ENCODE data around the gene OR5F1. TPM values are rescaled to one million over a fixed set of nuclear protein-coding genes. Genes with fewer than 3 reads are reported as not detected.

The OR5F1 gene
- total RNA-seq, 1 donor from 2014 or later, result not detected

GRCh38 chr11:55969845-55970244 is 24.6 kb downstream of the OR5F1 start, which contains the start of gene OR10AG1:
TSS of gene OR10AG1 (minus strand) at chr11:55969945. CDS start at chr11:55969907, 38 bp downstream.
- H3K4me1 Mint-ChIP-seq, result no peaks in the 10 kb centered on the region
- no peak within 1 kb of the TSS for H3K4me3 Mint-ChIP-seq
- peaks cover 3% of the 10 kb centered on the region for H3K9me3 Mint-ChIP-seq
- no peaks in the 10 kb centered on the region for H3K27me3 Mint-ChIP-seq (ENCODE audit: low read depth)
- no peaks in the 10 kb centered on the region for H3K36me3 Mint-ChIP-seq (ENCODE audit: low read depth)
- H3K27ac Mint-ChIP-seq (ENCODE audit: unreplicated experiment), result no peak within 1 kb of the TSS
- no peak for TF ChIP-seq CTCF (conservative IDR thresholded peaks at IDR 0.05)
- no peak for DNase-seq (ENCODE audit: low read depth, low spot score)

- Mint-ChIP-seq H3K4me3 (no peak overlapping the region), H3K36me3 (ENCODE audit: low read depth) (no peaks in the 10 kb centered on the region), H3K27ac (ENCODE audit: unreplicated experiment) (no peak overlapping the region), H3K4me1 (no peaks in the 10 kb centered on the region), H3K9me3 (peaks cover 3% of the 10 kb centered on the region), H3K27me3 (ENCODE audit: low read depth) (no peaks in the 10 kb centered on the region)
- no peak for TF ChIP-seq CTCF (conservative IDR thresholded peaks at IDR 0.05)
- DNase-seq (ENCODE audit: low read depth, low spot score), result no peak
Observed at GRCh38 chr11:55967914-55968313, 26.5 kb downstream of the OR5F1 start.

GRCh38 chr11:55966391-55966790 is 28.0 kb downstream of the OR5F1 start:
- no peak for DNase-seq (ENCODE audit: low read depth, low spot score)
- Mint-ChIP-seq H3K27ac (ENCODE audit: unreplicated experiment) (no peak overlapping the region), H3K4me3 (no peak overlapping the region), H3K4me1 (no peaks in the 10 kb centered on the region), H3K9me3 (no peaks in the 10 kb centered on the region), H3K27me3 (ENCODE audit: low read depth) (no peaks in the 10 kb centered on the region), H3K36me3 (ENCODE audit: low read depth) (no peaks in the 10 kb centered on the region)
- TF ChIP-seq CTCF (conservative IDR thresholded peaks at IDR 0.05), result no peak

- no peaks in the 10 kb centered on the region for H3K36me3 Mint-ChIP-seq (ENCODE audit: low read depth)
- no peak overlapping the region for H3K4me3 Mint-ChIP-seq
- H3K27me3 Mint-ChIP-seq (ENCODE audit: low read depth), result no peaks in the 10 kb centered on the region
- no peaks in the 10 kb centered on the region for H3K4me1 Mint-ChIP-seq
- DNase-seq (ENCODE audit: low read depth, low spot score), result no peak
- TF ChIP-seq CTCF (conservative IDR thresholded peaks at IDR 0.05), result no peak
- H3K9me3 Mint-ChIP-seq, result peaks cover 3% of the 10 kb centered on the region
- H3K27ac Mint-ChIP-seq (ENCODE audit: unreplicated experiment), result no peak overlapping the region
Observed at GRCh38 chr11:55956521-55956920, 37.9 kb downstream of the OR5F1 start.

- DNase-seq (ENCODE audit: low read depth, low spot score), result no peak
- Mint-ChIP-seq H3K27me3 (ENCODE audit: low read depth) (no peaks in the 10 kb centered on the region), H3K4me1 (no peaks in the 10 kb centered on the region), H3K36me3 (ENCODE audit: low read depth) (no peaks in the 10 kb centered on the region), H3K27ac (ENCODE audit: unreplicated experiment) (no peak overlapping the region), H3K9me3 (peaks cover 2% of the 10 kb centered on the region), H3K4me3 (no peak overlapping the region)
- no peak for TF ChIP-seq CTCF (conservative IDR thresholded peaks at IDR 0.05)
Observed at GRCh38 chr11:55949330-55949729, 45.1 kb downstream of the OR5F1 start.

Other genes with a start within 250 kb of the OR5F1 start
- not detected in 2 replicates for gene OR5D13, start 221.2 kb downstream of the OR5F1 start, total RNA-seq
- gene OR5D14, start 199.1 kb downstream of the OR5F1 start, total RNA-seq, result not detected in 2 replicates
- not detected in 2 replicates for gene OR5L1, start 183.3 kb downstream of the OR5F1 start, total RNA-seq
- gene OR5D18, start 175.0 kb downstream of the OR5F1 start, total RNA-seq, result not detected in 2 replicates
- gene OR5L2, start 167.4 kb downstream of the OR5F1 start, total RNA-seq, result not detected in 2 replicates
- gene OR5D16, start 155.9 kb downstream of the OR5F1 start, total RNA-seq, result not detected in 2 replicates
- not detected in 2 replicates for gene TRIM51, start 111.3 kb downstream of the OR5F1 start, total RNA-seq
- gene OR5W2, start 80.0 kb downstream of the OR5F1 start, total RNA-seq, result not detected in 2 replicates
- gene OR5I1, start 58.2 kb downstream of the OR5F1 start, total RNA-seq, result not detected in 2 replicates
- 0.09 TPM in 1 of 2 replicates, not detected in the other for gene OR10AG1, start 24.7 kb downstream of the OR5F1 start, total RNA-seq
- gene OR5AS1, start 33.0 kb upstream of the OR5F1 start, total RNA-seq, result not detected in 2 replicates
- gene OR8I2, start 98.7 kb upstream of the OR5F1 start, total RNA-seq, result not detected in 2 replicates
- not detected in 2 replicates for gene OR8H2, start 109.1 kb upstream of the OR5F1 start, total RNA-seq
- not detected in 2 replicates for gene OR8H3, start 127.7 kb upstream of the OR5F1 start, total RNA-seq
- not detected in 2 replicates for gene OR8J3, start 145.6 kb upstream of the OR5F1 start, total RNA-seq
- not detected in 2 replicates for gene OR8K5, start 165.7 kb upstream of the OR5F1 start, total RNA-seq
- gene OR5J2, start 182.0 kb upstream of the OR5F1 start, total RNA-seq, result not detected in 2 replicates
- gene OR5T2, start 239.6 kb upstream of the OR5F1 start, total RNA-seq, result not detected in 2 replicates

Measured in neural crest cell (in vitro differentiated cells).